HEK293T (cell line): Measurements from ENCODE around the gene NAGA.
A peak's percentile ranks its signal among the peaks of the same experiment; 100 is the strongest.

Experiments
- CTCF ChIA-PET: fragments of 350-600 bp; formaldehyde crosslinking; extraction: SDS; loops from one replicate; lab custom pipeline; 2021; ENCODE audit warnings: antibody characterized with exemption, inconsistent platforms; lab: Yijun Ruan, JAX
- POLR2A ChIA-PET: fragments of 350-600 bp; formaldehyde crosslinking; extraction: SDS; loops from one replicate; lab custom pipeline; 2020; ENCODE audit warnings: antibody characterized with exemption, inconsistent platforms; lab: Yijun Ruan, JAX
- DNase-seq: peaks from one replicate; pipeline ENCODE4 v3.0.0; 2012; ENCODE audit warnings: mixed read lengths; ENCODE audit errors: extremely low spot score
- ARNT ChIP-seq: fragments of 450-650 bp; IDR thresholded peaks from 2 replicates; pipeline ENCODE4 v1.6.1; 2017; ENCODE audit warnings: mild to moderate bottlenecking
- BHLHE40 ChIP-seq: fragments of 450-650 bp; IDR thresholded peaks from 2 replicates; pipeline ENCODE4 v1.6.1; 2016; ENCODE audit warnings: mild to moderate bottlenecking, moderate library complexity, borderline replicate concordance
- CTBP1 ChIP-seq: fragments of 450-650 bp; IDR thresholded peaks from 2 replicates; pipeline ENCODE4 v1.6.1; 2016; ENCODE audit warnings: borderline replicate concordance
- ELF4 ChIP-seq: fragments of 450-650 bp; IDR thresholded peaks from 2 replicates; pipeline ENCODE4 v1.6.1; 2017; ENCODE audit warnings: antibody characterized with exemption
- FOXA1 ChIP-seq: fragments of 450-650 bp; IDR thresholded peaks from 2 replicates; pipeline ENCODE4 v1.6.1; 2016; ENCODE audit warnings: mild to moderate bottlenecking
- FOXK2 ChIP-seq: fragments of 450-650 bp; IDR thresholded peaks from 2 replicates; pipeline ENCODE4 v1.6.1; 2016; ENCODE audit warnings: mild to moderate bottlenecking
- FOXM1 ChIP-seq: fragments of 450-650 bp; IDR thresholded peaks from 2 replicates; pipeline ENCODE4 v1.6.1; 2017; ENCODE audit warnings: mild to moderate bottlenecking, borderline replicate concordance
- HDGF ChIP-seq: fragments of 450-650 bp; IDR thresholded peaks from 2 replicates; pipeline ENCODE4 v1.6.1; 2017; ENCODE audit warnings: antibody characterized with exemption, borderline replicate concordance
- L3MBTL2 ChIP-seq: fragments of 450-650 bp; conservative IDR thresholded peaks from 2 replicates; pipeline ENCODE4 v1.6.1; 2016; ENCODE audit warnings: mild to moderate bottlenecking
- LEF1 ChIP-seq: fragments of 450-650 bp; IDR thresholded peaks from 2 replicates; pipeline ENCODE4 v1.6.1; 2017; ENCODE audit warnings: mild to moderate bottlenecking, borderline replicate concordance
- NFRKB ChIP-seq: fragments of 450-650 bp; IDR thresholded peaks from 2 replicates; pipeline ENCODE4 v1.6.1; 2016; ENCODE audit warnings: mild to moderate bottlenecking, moderate library complexity
- SP1 ChIP-seq: fragments of 450-650 bp; IDR thresholded peaks from 2 replicates; pipeline ENCODE4 v1.6.1; 2017
- SUZ12 ChIP-seq: fragments of 450-650 bp; IDR thresholded peaks from 2 replicates; pipeline ENCODE4 v1.6.1; 2016; ENCODE audit warnings: mild to moderate bottlenecking
- TARDBP ChIP-seq: fragments of 450-650 bp; IDR thresholded peaks from 2 replicates; pipeline ENCODE4 v1.6.1; 2016
- ZNF384 ChIP-seq: fragments of 450-650 bp; IDR thresholded peaks from 2 replicates; pipeline ENCODE4 v1.6.1; 2016
- TF ChIP-seq, protein P1 (sequence below): fragments of 450-650 bp; IDR thresholded peaks from 2 replicates; pipeline ENCODE4 v1.6.1; 2016

NAGA gene

DNA sequence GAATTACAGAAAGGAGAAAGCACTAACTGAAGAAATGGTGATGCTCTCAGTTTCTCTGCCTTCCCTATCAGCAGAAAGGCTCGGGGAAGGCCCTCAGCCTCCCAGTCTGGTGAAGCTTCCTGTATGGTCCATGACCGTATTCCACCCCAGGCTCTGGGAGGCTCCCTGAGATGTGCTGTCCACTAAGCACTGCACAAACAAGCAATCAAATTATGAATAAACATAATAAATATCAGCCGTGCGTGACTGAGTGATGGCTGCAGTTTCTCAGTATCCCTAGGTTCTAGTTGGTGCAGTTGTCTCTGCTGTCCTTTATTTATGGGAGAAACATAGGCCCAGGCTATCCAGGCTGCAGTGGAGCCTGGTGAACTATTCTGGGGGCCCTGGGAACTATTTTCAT lies 12.5 kb upstream of the NAGA start:
- CTCF ChIA-PET: no interaction called here
- DNase-seq: no peak
- no peak for TF ChIP-seq NFRKB
- no peak for TF ChIP-seq ARNT
- no peak for TF ChIP-seq ELF4
- TF ChIP-seq TARDBP: no peak
- no peak for TF ChIP-seq ZNF384
- TF ChIP-seq FOXM1: no peak
- TF ChIP-seq CTBP1: no peak
- TF ChIP-seq L3MBTL2: no peak
- no peak for TF ChIP-seq BHLHE40
- TF ChIP-seq HDGF: no peak
- TF ChIP-seq, protein P1, sequence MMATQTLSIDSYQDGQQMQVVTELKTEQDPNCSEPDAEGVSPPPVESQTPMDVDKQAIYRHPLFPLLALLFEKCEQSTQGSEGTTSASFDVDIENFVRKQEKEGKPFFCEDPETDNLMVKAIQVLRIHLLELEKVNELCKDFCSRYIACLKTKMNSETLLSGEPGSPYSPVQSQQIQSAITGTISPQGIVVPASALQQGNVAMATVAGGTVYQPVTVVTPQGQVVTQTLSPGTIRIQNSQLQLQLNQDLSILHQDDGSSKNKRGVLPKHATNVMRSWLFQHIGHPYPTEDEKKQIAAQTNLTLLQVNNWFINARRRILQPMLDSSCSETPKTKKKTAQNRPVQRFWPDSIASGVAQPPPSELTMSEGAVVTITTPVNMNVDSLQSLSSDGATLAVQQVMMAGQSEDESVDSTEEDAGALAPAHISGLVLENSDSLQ: no peak
- no peak for TF ChIP-seq SUZ12
- no peak for TF ChIP-seq FOXK2
- no peak for TF ChIP-seq SP1
- POLR2A ChIA-PET: interaction anchor here (2.1 kb wide), 1 partner anchor 12 kb away, joined by 8 read pairs; the partner anchor contains the start of gene NAGA

GRCh38 chr22:42080287-42080686 lies 9.7 kb upstream of the NAGA start:
- no peak for TF ChIP-seq TARDBP
- TF ChIP-seq ELF4: 0 out of 2 replicates have a peak, but pooled peaks have one; percentile 12
- CTCF ChIA-PET: interaction anchor here (0.6 to 1.0 kb wide), 3 partner anchors 11 to 464 kb away, joined by 3 to 4 read pairs (median 3); no protein-coding TSS in a partner anchor
- POLR2A ChIA-PET: interaction anchor here (0.6 to 4.4 kb wide), 10 partner anchors 9 to 382 kb away, joined by 3 to 57 read pairs (median 4); partner anchors contain the start of genes CENPM, NAGA and NDUFA6
- peak; percentile 28 for DNase-seq

DNA sequence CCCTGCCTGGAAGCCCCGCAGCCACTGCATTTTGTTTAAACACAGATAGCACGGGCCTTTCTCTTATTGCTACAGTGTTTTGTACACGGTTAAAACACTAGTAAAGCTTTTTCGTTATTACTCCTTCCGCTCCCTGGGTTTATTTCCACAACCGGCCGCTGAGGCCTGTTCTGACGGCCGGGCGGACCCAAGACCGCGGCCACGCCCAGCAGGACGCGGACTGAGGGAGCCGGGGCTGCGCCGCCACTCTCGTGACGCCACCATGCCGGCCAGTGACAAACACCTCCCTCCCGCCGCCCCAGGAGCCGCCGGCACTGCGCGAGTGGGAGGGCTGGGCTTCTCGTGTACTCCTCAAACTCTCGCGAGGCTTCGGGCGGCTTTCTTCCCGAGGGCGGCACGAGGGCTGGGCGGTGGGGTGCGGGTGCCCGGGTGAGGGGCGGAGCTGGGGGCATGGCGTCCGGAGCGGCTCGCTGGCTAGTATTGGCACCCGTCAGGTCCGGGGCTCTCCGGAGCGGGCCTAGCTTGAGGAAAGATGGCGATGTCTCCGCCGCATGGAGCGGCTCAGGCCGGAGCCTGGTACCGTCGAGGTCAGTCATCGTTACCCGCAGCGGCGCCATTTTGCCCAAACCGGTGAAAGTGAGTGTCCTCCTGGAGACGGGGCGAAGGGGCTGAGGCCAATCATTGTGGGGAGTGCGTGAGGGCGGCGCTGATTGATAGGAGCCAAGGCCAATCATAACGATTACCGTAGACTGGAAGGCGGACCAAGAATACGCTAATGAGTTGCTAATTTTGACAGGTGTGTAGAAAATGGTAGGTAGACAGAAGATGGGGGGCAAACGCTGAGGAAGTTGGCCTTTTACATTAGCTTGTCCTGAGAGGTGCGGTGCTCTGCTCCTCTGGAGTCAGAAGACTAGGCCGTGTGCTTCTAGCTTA lies 9.0 kb upstream of the NAGA start, which contains the start of gene SMDT1:
Gene SMDT1 (plus strand): TSS at position 382 of the 933 bp plus-strand sequence. CDS start 69 bp downstream, at position 451.
- POLR2A ChIA-PET: interaction anchor here (0.6 to 4.4 kb wide), 13 partner anchors 9 to 1108 kb away, joined by 3 to 57 read pairs (median 4); partner anchors contain the start of genes CENPM, NAGA and NDUFA6
- peak; percentile 97 for DNase-seq
- CTCF ChIA-PET: interaction anchor here (0.6 to 1.4 kb wide), 3 partner anchors 12 to 133 kb away, joined by 3 to 7 read pairs (median 3); partner anchors contain the start of gene CENPM
- no peak for TF ChIP-seq CTBP1
- no peak for TF ChIP-seq TARDBP
- peak; percentile 92 for TF ChIP-seq HDGF
- no peak for TF ChIP-seq SP1
- TF ChIP-seq, protein P1: peak; percentile 99
- TF ChIP-seq ELF4: peak; percentile 15; the same call in 1 of the 2 replicates
- TF ChIP-seq L3MBTL2: peak; percentile 99
- no peak for TF ChIP-seq ARNT
- no peak for TF ChIP-seq LEF1

- TF ChIP-seq LEF1 (no peak), NFRKB (no peak), FOXM1 (no peak), SUZ12 (no peak), HDGF (no peak), CTBP1 (no peak), L3MBTL2 (no peak), FOXK2 (no peak), ELF4 (no peak)
- ChIA-PET CTCF (interaction anchor here (1.4 kb wide), 1 partner anchor 132 kb away, joined by 7 read pairs; the partner anchor contains the start of gene CENPM), POLR2A (interaction anchor here (1.1 to 4.4 kb wide), 8 partner anchors 8 to 1109 kb away, joined by 3 to 57 read pairs (median 4); partner anchors contain the start of genes CENPM, NAGA and NDUFA6)
- DNase-seq: peak; percentile 25
Observed at GRCh38 chr22:42078469-42079318, 8.1 kb upstream of the NAGA start.

DNA sequence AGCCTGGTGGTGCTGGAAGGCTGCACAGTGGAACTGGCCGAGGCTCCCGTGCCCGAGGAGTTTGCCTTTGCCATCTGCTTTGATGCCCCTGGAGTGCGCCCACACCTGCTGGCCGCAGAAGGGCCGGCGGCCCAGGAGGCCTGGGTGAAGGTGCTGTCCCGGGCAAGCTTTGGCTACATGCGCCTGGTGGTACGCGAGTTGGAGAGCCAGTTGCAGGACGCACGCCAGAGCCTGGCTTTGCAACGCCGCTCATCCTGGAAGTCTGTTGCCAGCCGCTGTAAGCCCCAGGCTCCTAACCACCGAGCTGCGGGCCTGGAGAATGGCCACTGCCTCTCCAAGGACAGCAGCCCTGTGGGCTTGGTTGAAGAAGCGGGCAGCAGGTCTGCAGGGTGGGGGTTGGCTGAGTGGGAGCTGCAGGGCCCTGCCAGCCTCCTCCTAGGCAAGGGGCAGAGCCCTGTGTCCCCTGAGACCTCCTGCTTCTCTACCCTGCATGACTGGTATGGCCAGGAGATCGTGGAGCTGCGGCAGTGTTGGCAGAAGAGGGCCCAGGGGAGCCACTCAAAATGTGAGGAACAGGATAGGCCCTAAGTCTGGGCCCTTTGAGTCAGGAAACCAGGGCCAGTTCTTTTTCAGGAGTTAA lies 7.0 kb upstream of the NAGA start:
- no peak for DNase-seq
- ChIA-PET POLR2A (interaction anchor here (1.2 to 4.4 kb wide), 6 partner anchors 7 to 1110 kb away, joined by 3 to 57 read pairs (median 4); partner anchors contain the start of genes CENPM, NAGA and NDUFA6), CTCF (no interaction called here)
- TF ChIP-seq L3MBTL2 (no peak), ARNT (no peak), LEF1 (no peak), HDGF (no peak), ELF4 (no peak), SUZ12 (no peak), SP1 (no peak), NFRKB (no peak), FOXA1 (no peak), FOXK2 (no peak), FOXM1 (no peak), CTBP1 (no peak), TARDBP (no peak), ZNF384 (no peak), BHLHE40 (no peak)
- TF ChIP-seq, protein P1: no peak
